GM19023 (cell line): ENCODE measurements around the gene PLCH2.
"Not testable (repeated sequence)": the region's sequence is repeated elsewhere in the genome, so short reads cannot be mapped to it uniquely, and the experiment has no call there.

Experiments
- ATAC-seq: cut with Tn5 transposase; IDR thresholded peaks from one replicate; pipeline ENCODE4 v1.9.1; 2021; ENCODE audit warnings: mild to moderate bottlenecking, moderate library complexity; ENCODE audit not compliant: unreplicated experiment

The PLCH2 gene

GRCh38 chr1:2459102-2459753 is 16.9 kb upstream of the PLCH2 start:
- not testable (repeated sequence) for ATAC-seq

DNA sequence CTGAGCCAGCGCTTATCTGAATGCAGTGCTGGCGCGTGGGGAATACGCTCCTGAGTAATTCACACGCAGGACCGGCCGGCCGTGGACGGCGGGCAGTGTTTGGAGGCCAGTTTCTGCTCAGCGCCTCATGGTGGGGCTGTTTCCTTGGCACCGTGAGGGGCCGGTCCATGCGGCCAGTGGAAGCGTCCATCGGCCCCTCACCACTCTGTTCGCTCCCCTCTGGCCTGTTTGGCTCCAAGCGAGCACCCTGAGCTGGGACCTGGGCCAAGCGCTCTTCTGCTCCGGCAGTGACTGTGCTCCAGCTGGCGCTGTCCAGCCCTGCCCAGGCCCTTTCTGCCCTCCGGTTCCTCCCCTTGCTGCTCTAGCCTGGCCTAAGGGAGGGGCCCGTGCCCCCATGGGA is 16.3 kb upstream of the PLCH2 start:
- no peak for ATAC-seq

DNA sequence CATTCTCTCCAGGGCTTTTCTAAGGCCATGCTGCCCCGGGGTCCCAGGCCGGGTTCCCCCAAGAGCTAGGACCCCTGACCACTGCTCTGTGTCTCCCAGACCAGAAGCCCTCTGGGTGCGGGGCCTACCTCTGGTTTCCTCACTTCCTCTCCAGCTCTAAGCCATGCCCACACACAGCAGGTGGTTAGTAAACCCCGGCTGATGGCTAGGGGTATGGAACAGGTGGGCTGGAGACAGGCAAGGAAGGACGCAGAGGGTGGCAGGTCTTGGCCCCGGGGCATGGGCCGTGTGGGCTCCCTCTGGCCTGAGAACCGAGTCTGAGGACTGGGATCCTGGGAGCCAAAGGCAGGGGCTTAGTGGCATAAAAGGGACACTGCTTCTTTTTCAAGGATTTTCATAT is 15.9 kb upstream of the PLCH2 start:
- ATAC-seq: no peak

DNA sequence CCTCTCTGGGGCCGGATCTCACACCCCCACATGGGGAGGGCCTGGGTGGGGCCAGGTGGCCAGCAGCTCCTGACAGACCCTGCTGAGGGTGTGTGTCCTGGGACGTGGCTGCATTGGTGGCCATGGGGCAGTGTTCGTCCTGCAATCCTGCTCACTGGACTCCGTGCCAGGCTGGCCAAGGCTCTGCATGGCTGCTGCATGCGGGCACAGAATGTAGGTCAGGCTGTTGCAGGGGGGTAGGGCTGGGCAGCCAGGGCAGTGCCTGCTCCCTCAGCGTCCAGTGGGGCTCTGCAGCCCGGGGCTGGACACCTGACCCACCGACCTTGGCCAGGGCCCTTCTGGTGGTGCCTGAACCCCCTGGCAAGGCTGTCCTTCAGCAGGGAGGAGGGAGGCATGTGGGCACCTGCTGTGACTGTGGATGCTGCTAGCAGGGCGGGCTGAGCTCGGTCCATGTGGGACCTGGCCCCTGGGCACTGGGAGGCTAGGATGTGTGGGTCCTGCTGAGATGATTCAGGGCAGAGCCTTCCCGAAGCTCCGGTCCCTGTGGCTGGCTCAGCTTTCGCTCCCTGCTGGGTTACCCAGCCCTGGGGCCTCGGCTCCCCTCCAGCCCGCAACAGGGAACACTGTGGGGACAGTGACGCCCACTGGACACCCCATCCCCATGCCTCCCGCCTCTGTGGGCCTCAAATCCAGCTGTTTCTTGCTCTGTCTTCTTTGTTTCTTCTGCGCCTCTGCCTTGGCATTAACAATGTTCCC is 14.9 kb upstream of the PLCH2 start:
- ATAC-seq: no peak

- no peak for ATAC-seq
Observed at GRCh38 chr1:2462819-2463218, 13.3 kb upstream of the PLCH2 start.

DNA sequence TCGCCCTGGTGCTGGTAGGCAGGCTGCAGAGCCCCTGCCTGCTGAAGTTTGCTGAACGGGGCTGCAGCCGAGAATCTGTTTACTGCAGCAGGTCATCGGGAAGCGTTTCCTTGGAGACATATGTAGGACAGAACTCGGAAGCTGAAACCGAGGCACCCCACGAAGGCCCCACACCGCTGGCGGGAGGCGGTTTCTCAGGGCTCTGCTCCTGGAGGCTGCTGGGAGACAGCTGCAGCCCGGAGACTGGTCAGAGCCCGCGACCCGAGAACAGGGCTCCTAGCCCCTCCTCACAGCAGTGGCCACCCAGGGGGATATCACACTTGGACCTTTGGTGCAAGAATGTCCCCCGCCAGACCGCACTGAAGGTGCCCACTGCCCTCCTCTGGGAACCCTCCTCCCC is 12.7 kb upstream of the PLCH2 start:
- no peak for ATAC-seq

DNA sequence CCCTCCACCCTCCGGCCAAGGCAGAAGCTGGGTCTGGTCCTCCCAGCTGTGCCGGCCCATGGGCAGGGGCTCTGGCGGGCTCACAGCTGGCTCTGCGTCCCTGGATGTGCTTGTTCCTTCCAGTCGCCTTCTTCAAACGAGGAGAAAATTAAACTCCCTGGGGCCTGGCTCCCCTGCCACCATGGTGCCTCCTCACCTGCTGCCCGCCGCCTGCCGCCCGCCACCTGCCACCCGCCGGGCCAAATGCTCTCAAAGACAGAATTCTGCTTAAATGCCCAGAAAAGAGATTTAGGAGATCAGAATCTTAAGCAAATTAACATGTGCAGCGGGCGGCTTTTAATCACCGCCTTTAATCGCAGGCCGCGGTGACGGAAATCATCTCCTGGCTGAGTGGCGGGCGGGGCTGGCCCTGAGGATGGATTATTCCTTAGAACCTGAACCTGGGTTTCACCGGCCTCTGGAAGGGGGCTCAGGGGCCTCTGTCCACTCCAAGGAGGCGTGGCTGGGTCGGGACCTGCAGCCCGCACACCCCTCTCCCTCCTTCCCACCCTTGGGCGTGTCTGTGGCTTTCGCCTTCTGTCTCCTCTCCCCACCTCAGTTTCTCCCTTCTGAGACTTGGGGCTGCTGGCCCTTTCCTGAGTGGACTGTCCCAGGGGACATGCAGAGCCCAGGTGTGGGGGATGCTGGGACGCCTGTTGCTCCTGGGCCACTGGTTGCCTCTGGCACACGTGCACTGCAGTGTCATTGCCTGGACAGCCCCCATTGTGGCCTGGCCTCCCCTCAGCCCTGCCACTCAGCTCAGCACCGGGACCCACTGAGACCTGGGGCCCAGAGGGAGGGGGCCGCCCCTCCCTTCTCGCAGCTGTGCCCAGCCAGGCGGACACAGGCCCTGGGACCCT is 10.5 kb upstream of the PLCH2 start:
- ATAC-seq: no peak

DNA sequence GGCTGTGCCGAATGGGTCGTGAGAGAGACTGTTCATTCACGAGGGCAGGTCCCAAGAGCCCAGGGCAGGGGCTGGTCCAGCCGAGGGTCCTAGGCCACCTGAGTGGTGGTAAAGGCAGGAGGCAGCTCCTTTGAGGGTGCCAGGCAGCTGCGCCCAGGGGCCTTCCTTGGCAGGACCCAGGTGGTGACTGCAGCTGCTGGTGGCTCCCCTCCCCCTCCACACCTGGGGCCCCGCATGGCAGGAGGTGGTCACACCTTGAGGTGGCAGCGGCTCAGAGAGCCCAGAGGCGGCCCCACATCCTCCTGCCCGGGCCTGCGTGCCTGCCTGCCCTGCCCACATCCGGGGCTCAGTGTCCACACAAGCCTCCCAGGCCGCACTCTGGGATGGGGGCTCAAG is 9.8 kb upstream of the PLCH2 start:
- ATAC-seq: no peak

DNA sequence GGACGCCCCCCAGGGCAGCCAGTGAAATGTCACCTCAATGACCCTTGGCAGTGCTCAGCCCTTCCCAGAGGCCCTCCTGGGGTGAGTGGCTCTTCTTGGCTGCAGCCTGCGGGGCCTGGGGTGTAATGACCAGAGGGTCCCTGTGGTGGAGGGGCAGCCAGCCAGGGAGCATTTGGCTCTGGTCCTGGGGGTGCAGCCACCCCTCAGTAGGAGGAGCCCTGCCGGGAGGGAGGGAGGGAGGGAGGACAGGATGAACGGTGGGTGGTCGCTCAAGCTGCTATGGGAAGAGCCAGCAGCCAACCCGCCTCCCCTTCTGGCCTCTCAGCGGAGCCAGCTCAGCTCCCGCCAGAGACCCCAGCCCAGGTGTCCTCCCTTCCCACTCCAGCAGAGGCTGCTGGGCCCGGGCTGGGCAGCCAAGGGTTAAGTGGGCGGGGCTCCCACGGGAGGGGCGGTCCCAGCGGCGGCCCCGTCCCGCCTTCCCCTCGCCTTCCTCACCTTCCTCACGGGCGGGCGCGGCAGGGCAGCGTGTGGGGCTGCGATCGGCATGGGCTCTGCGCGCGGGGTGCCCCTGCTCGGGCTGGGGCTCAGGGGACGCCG is 9.0 kb upstream of the PLCH2 start:
- no peak for ATAC-seq

DNA sequence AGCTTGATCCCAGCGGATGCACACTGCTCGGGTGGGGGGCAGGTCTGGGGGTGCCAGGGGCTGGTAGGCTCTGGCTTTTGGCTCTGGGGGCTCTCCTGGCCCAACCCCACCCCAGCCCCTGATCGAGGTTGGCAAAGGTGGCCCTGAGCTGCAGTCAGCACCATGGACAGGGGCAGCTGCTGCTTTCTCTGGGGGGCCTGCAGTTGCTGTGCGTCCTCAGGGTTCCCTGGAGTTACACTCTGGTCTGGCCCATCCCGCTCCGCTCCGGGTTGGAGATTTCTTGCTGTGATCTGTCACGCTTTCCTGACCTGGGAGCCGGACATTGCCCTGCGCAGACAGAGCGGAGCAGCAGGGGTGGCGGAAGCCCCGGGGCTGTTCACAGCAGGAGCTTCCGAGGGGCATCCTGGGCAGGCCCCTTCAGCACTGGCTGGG is 8.0 kb upstream of the PLCH2 start:
- ATAC-seq: no peak

DNA sequence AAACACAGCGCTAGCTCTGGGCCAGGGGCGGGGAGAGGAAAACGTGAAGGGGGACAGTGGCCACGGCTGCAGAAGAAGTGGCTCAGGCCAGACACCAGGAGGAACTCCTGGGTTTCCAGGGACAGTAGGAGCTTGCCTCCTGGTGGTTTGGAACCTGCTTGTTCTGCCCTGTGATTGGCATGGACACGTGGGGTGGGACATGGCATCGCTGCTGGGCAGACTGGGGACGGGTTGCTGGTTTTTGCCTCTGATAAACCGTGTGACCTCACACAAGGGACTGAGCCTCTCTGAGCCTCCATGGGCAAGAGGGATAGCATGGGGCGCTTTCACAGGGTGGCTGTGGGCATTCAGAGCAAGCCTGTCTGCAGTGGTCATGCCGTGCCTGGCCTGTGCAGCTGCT is 7.5 kb upstream of the PLCH2 start:
- ATAC-seq: no peak

GRCh38 chr1:2469103-2469940 is 6.8 kb upstream of the PLCH2 start:
- ATAC-seq: no peak

- ATAC-seq: no peak
Observed at GRCh38 chr1:2470290-2471158, 5.6 kb upstream of the PLCH2 start.

- no peak for ATAC-seq
Observed at GRCh38 chr1:2471159-2471471, 5.0 kb upstream of the PLCH2 start.

- ATAC-seq: no peak
Observed at GRCh38 chr1:2471587-2472001, 4.5 kb upstream of the PLCH2 start.

GRCh38 chr1:2472109-2472508 is 4.0 kb upstream of the PLCH2 start:
- no peak for ATAC-seq

- no peak for ATAC-seq
Observed at GRCh38 chr1:2472561-2473177, 3.4 kb upstream of the PLCH2 start.

- ATAC-seq: no peak
Observed at GRCh38 chr1:2473198-2473597, 2.9 kb upstream of the PLCH2 start.
